Mammary epithelial cell (primary cell): Measurements from ENCODE around the gene TMSB15C.

Experiments
- EZH2 ChIP-seq: IDR thresholded peaks from 2 replicates; pipeline ENCODE4 v1.6.1; 2012; ENCODE audit warnings: low read length, inconsistent platforms, borderline replicate concordance
- TF ChIP-seq, protein P1 (sequence below), 2 donors: IDR thresholded peaks in 1 of 2; conservative IDR thresholded peaks in 1 of 2; 2 replicates each; pipeline ENCODE4 v1.5.1; 2011 to 2012; ENCODE audit warnings: inconsistent platforms in 2 of 2, low read length in 2 of 2, mild to moderate bottlenecking in 2 of 2, control low read depth in 1 of 2, low read depth in 1 of 2; ENCODE audit not compliant: insufficient read depth in 1 of 2; ENCODE audit errors: extremely low read depth in 1 of 2

DNA sequence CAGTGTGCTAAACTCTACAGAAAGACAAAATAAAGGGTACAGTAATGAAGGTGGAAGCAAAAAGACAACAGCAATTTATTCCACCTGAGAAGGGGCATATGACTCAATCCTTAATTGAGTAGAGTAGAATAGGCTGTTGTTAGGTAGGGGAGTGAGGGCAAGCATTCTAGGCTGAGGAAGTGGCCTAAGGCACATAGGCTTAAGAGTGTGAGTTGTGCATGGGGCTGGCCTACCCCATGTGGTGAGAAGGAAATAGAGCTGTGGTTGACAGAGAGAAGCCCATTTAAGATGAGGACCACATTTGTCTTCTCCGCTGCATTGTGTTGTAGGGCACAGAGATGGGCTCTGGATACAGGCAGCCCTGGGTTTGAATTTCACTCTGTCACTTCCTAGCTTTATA is 32.9 kb upstream of the TMSB15C start:
- TF ChIP-seq, protein P1, sequence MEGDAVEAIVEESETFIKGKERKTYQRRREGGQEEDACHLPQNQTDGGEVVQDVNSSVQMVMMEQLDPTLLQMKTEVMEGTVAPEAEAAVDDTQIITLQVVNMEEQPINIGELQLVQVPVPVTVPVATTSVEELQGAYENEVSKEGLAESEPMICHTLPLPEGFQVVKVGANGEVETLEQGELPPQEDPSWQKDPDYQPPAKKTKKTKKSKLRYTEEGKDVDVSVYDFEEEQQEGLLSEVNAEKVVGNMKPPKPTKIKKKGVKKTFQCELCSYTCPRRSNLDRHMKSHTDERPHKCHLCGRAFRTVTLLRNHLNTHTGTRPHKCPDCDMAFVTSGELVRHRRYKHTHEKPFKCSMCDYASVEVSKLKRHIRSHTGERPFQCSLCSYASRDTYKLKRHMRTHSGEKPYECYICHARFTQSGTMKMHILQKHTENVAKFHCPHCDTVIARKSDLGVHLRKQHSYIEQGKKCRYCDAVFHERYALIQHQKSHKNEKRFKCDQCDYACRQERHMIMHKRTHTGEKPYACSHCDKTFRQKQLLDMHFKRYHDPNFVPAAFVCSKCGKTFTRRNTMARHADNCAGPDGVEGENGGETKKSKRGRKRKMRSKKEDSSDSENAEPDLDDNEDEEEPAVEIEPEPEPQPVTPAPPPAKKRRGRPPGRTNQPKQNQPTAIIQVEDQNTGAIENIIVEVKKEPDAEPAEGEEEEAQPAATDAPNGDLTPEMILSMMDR (conservative IDR thresholded peaks at IDR 0.05 in 1 of 2, IDR thresholded peaks at IDR 0.05 in 1 of 2; ENCODE audit: extremely low read depth in 1 of 2, insufficient read depth in 1 of 2, low read depth in 1 of 2, low read length in 2 of 2) = no peak
- no peak for TF ChIP-seq EZH2
